Adrenal gland (tissue), 5 donors: ENCODE measurements around the gene ATXN7.

Experiments
- CTCF ChIP-seq, 6 experiments: fragments of 450-650 bp in 4 of 6; fragments of 200-600 bp in 2 of 6; sonication (generic) in 1 of 6; IDR thresholded peaks; 1 replicate in 5 of 6; 2 replicates in 1 of 6; pipeline versions ENCODE4 v1.5.1 to v1.8.0; 2016 to 2021; ENCODE audit warnings: antibody characterized with exemption in 6 of 6, mild to moderate bottlenecking in 2 of 6, moderate library complexity in 1 of 6
- POLR2A ChIP-seq, 2 donors: fragments of 450-650 bp; IDR thresholded peaks; one replicate each; pipeline ENCODE4 v1.6.1; 2017; ENCODE audit warnings: antibody characterized with exemption in 2 of 2, mild to moderate bottlenecking in 2 of 2, moderate library complexity in 1 of 2
- donor health status: DM: no; HTN: no; CAD: no.

- TF ChIP-seq CTCF (IDR thresholded peaks at IDR 0.05) = no peak
- TF ChIP-seq POLR2A (IDR thresholded peaks at IDR 0.05) = no peak
Measured at GRCh38 chr3:64033069-64033468, 169.4 kb downstream of the ATXN7 start.
